ENCODE measurements around the gene SRBD1. TPM values are rescaled to one million over a fixed set of nuclear protein-coding genes. Genes with fewer than 3 reads are reported as not detected.
"Not testable (repeated sequence)": the region's sequence is repeated elsewhere in the genome, so short reads cannot be mapped to it uniquely, and the experiment has no call there.

The SRBD1 gene
- total and polyA plus RNA-seq, 2 donors (not counting 1 experiment from before 2014, with no cell fraction given): 9.6 to 18.7 TPM

- Histone ChIP-seq H3K4me2 (ENCODE audit: extremely low read depth, insufficient read depth, low read length) (no peak overlapping the region), H3K36me3 (ENCODE audit: control insufficient read depth, insufficient read depth, low read length) (no peaks in the 10 kb centered on the region), H3K4me3 (replicated peaks in 1 of 4; ENCODE audit: control extremely low read depth in 1 of 4, insufficient read depth in 1 of 4, low read depth in 3 of 4, low read length in 4 of 4) (no peak overlapping the region), H3K9me3 (ENCODE audit: control insufficient read depth, insufficient read depth, low read depth, low read length) (no peaks in the 10 kb centered on the region), H3K27ac (ENCODE audit: insufficient read depth, low read length) (no peak overlapping the region), H3K27me3 (ENCODE audit: control insufficient read depth, insufficient read depth, low read length) (no peaks in the 10 kb centered on the region), H2AFZ (ENCODE audit: low read length) (no peak overlapping the region), H3K9ac (ENCODE audit: insufficient read depth, low read length) (no peak overlapping the region), H4K20me1 (ENCODE audit: control insufficient read depth, extremely low read depth, insufficient read depth, low read length) (no peaks in the 10 kb centered on the region), H3K79me2 (ENCODE audit: control insufficient read depth, insufficient read depth, low read length) (no peaks in the 10 kb centered on the region), H3K4me1 (ENCODE audit: control insufficient read depth, extremely low read depth, insufficient read depth, low read length) (no peaks in the 10 kb centered on the region)
- DNase-seq (ENCODE audit: low read depth in 2 of 2): peak in 1 of 2 donors; percentile 14
- no peak for TF ChIP-seq EZH2 (IDR thresholded peaks at IDR 0.05; ENCODE audit: low read length, missing control alignments)
- no peak for TF ChIP-seq CTCF (conservative IDR thresholded peaks at IDR 0.05 in 1 of 2, IDR thresholded peaks at IDR 0.05 in 1 of 2; ENCODE audit: low read depth in 1 of 2, low read length in 2 of 2)
Observed at GRCh38 chr2:45432406-45432805, 178.7 kb downstream of the SRBD1 start.

GRCh38 chr2:45426025-45426424 lies 185.0 kb downstream of the SRBD1 start:
- H3K79me2 ChIP-seq (ENCODE audit: control insufficient read depth, insufficient read depth, low read length); DNase-seq (ENCODE audit: low read depth in 2 of 2); H3K9ac ChIP-seq (ENCODE audit: insufficient read depth, low read length); H3K9me3 ChIP-seq (ENCODE audit: control insufficient read depth, insufficient read depth, low read depth, low read length); H2AFZ ChIP-seq (ENCODE audit: low read length); H3K4me1 ChIP-seq (ENCODE audit: control insufficient read depth, extremely low read depth, insufficient read depth, low read length); H3K4me3 ChIP-seq (replicated peaks in 1 of 4; ENCODE audit: control extremely low read depth in 1 of 4, insufficient read depth in 1 of 4, low read depth in 3 of 4, low read length in 4 of 4); H3K36me3 ChIP-seq (ENCODE audit: control insufficient read depth, insufficient read depth, low read length); H3K27me3 ChIP-seq (ENCODE audit: control insufficient read depth, insufficient read depth, low read length); H4K20me1 ChIP-seq (ENCODE audit: control insufficient read depth, extremely low read depth, insufficient read depth, low read length); H3K4me2 ChIP-seq (ENCODE audit: extremely low read depth, insufficient read depth, low read length); H3K27ac ChIP-seq (ENCODE audit: insufficient read depth, low read length): not testable (repeated sequence)

- Histone ChIP-seq H3K9me3 (ENCODE audit: control insufficient read depth, insufficient read depth, low read depth, low read length) (no peaks in the 10 kb centered on the region), H3K4me2 (ENCODE audit: extremely low read depth, insufficient read depth, low read length) (no peak overlapping the region), H4K20me1 (ENCODE audit: control insufficient read depth, extremely low read depth, insufficient read depth, low read length) (no peaks in the 10 kb centered on the region), H3K4me1 (ENCODE audit: control insufficient read depth, extremely low read depth, insufficient read depth, low read length) (no peaks in the 10 kb centered on the region), H3K4me3 (replicated peaks in 1 of 4; ENCODE audit: control extremely low read depth in 1 of 4, insufficient read depth in 1 of 4, low read depth in 3 of 4, low read length in 4 of 4) (no peak overlapping the region), H3K36me3 (ENCODE audit: control insufficient read depth, insufficient read depth, low read length) (no peaks in the 10 kb centered on the region), H3K9ac (ENCODE audit: insufficient read depth, low read length) (no peak overlapping the region), H2AFZ (ENCODE audit: low read length) (no peak overlapping the region), H3K27me3 (ENCODE audit: control insufficient read depth, insufficient read depth, low read length) (no peaks in the 10 kb centered on the region), H3K27ac (ENCODE audit: insufficient read depth, low read length) (no peak overlapping the region), H3K79me2 (ENCODE audit: control insufficient read depth, insufficient read depth, low read length) (no peaks in the 10 kb centered on the region)
- DNase-seq (ENCODE audit: low read depth in 2 of 2): no peak
- TF ChIP-seq EZH2 (IDR thresholded peaks at IDR 0.05; ENCODE audit: low read length, missing control alignments) (no peak), CTCF (conservative IDR thresholded peaks at IDR 0.05 in 1 of 2, IDR thresholded peaks at IDR 0.05 in 1 of 2; ENCODE audit: low read depth in 1 of 2, low read length in 2 of 2) (no peak)
Observed at GRCh38 chr2:45422921-45423320, 188.1 kb downstream of the SRBD1 start.

All from fibroblast of lung (primary cell).